NCI-H2029 treated with DMSO at 0.1 percent for 48 hours (cell line): ENCODE results near the gene XRCC1.
"Not testable (repeated sequence)": the region's sequence is repeated elsewhere in the genome, so short reads cannot be mapped to it uniquely, and the experiment has no call there.

ENCODE experiments used
- DNase-seq: peaks from one replicate; lab custom pipeline; 2025; lab: John Stamatoyannopoulos, UW

The XRCC1 gene

GRCh38 chr19:43599635-43600295 is 24.4 kb upstream of the XRCC1 start:
- DNase-seq: no peak

GRCh38 chr19:43598445-43599240 is 23.3 kb upstream of the XRCC1 start:
- no peak for DNase-seq

GRCh38 chr19:43597876-43598275 is 22.5 kb upstream of the XRCC1 start:
- no peak for DNase-seq

- DNase-seq: no peak
Observed at GRCh38 chr19:43596842-43597461, 21.6 kb upstream of the XRCC1 start.

- peak; percentile 95 for DNase-seq
Observed at GRCh38 chr19:43595999-43596841, 20.9 kb upstream of the XRCC1 start, which contains the start of the genes IRGQ and ZNF576. Gene IRGQ (minus strand): TSS chr19:43596134. CDS start chr19:43595338, 796 bp downstream. Gene ZNF576 (plus strand): TSS chr19:43596595. CDS start chr19:43597109, 514 bp downstream.

GRCh38 chr19:43595605-43595998 is 20.3 kb upstream of the XRCC1 start:
- DNase-seq: no peak

- DNase-seq: peak; percentile 37
Observed at GRCh38 chr19:43594710-43595604, 19.6 kb upstream of the XRCC1 start.

- DNase-seq: no peak
Observed at GRCh38 chr19:43594081-43594697, 18.9 kb upstream of the XRCC1 start.

- no peak for DNase-seq
Observed at GRCh38 chr19:43592800-43593350, 17.5 kb upstream of the XRCC1 start.

GRCh38 chr19:43591904-43592772 is 16.8 kb upstream of the XRCC1 start:
- DNase-seq: no peak

- DNase-seq: no peak
Observed at GRCh38 chr19:43589678-43590077, 14.4 kb upstream of the XRCC1 start.

GRCh38 chr19:43589277-43589676 is 13.9 kb upstream of the XRCC1 start:
- DNase-seq: no peak

GRCh38 chr19:43587029-43587428 is 11.7 kb upstream of the XRCC1 start:
- DNase-seq: not testable (repeated sequence)

- DNase-seq: no peak
Observed at GRCh38 chr19:43586346-43586745, 11.0 kb upstream of the XRCC1 start.

GRCh38 chr19:43584484-43584883 is 9.2 kb upstream of the XRCC1 start:
- DNase-seq: no peak

GRCh38 chr19:43582495-43582894 is 7.2 kb upstream of the XRCC1 start:
- DNase-seq: no peak

GRCh38 chr19:43581467-43581866 is 6.1 kb upstream of the XRCC1 start:
- DNase-seq: no peak

- no peak for DNase-seq
Observed at GRCh38 chr19:43578787-43579186, 3.5 kb upstream of the XRCC1 start.
